ENCODE data around the gene DYNC1H1.
"Not testable (repeated sequence)": the region's sequence is repeated elsewhere in the genome, so short reads cannot be mapped to it uniquely, and the experiment has no call there.

Gene DYNC1H1

GRCh38 chr14:101972126-101972866 is 7.9 kb downstream of the DYNC1H1 start:
- DNase-seq (ENCODE audit: low read depth, low spot score): peak; percentile 90
- H3K4me3 ChIP-seq: peak overlapping the region; percentile 70
- H3K36me3 ChIP-seq (ENCODE audit: insufficient read depth, low read length): peaks cover 45% of the 10 kb centered on the region
- peak overlapping the region; percentile 95 for H3K27ac ChIP-seq
- H3K9me3 ChIP-seq (ENCODE audit: low read depth, low read length): no peaks in the 10 kb centered on the region
- H3K9ac ChIP-seq (ENCODE audit: insufficient read length): peak overlapping the region; percentile 77
- TF ChIP-seq FOXP2 (optimal IDR thresholded peaks at IDR 0.05; ENCODE audit: control extremely low read depth, extremely low read length, insufficient read depth): no peak
- no peak for TF ChIP-seq EZH2 (IDR thresholded peaks at IDR 0.05)
- TF ChIP-seq POLR2AphosphoS5 (IDR thresholded peaks at IDR 0.05; ENCODE audit: borderline replicate concordance, low read depth, low read length): no peak

DNA sequence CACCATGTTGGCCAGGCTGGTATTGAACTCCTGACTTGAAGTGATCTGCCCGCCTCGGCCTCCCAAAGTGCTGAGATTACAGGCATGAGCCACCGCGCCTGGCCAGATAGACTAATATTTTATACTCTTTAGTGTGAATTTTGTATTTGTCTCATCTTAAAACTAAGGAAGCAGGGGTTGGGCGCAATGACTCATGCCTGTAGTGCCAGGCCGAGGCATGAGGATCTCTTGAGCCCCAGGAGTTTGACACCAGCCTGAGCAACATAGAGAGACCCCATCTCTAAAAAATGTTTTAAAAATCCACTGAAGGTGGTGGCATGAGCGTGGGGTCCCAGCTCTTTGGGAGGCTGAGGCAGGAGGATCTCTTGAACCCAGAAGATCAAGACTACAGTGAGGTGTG is 9.0 kb downstream of the DYNC1H1 start:
- Histone ChIP-seq H3K36me3 (ENCODE audit: insufficient read depth, low read length) (peaks cover 46% of the 10 kb centered on the region), H3K9me3 (ENCODE audit: low read depth, low read length) (no peaks in the 10 kb centered on the region), H3K4me3 (no peak overlapping the region), H3K9ac (ENCODE audit: insufficient read length) (no peak overlapping the region), H3K27ac (peak overlapping the region; percentile 95)
- TF ChIP-seq POLR2AphosphoS5 (IDR thresholded peaks at IDR 0.05; ENCODE audit: borderline replicate concordance, low read depth, low read length): no peak
- no peak for TF ChIP-seq EZH2 (IDR thresholded peaks at IDR 0.05)
- no peak for TF ChIP-seq FOXP2 (optimal IDR thresholded peaks at IDR 0.05; ENCODE audit: control extremely low read depth, extremely low read length, insufficient read depth)
- DNase-seq (ENCODE audit: low read depth, low spot score): no peak

DNA sequence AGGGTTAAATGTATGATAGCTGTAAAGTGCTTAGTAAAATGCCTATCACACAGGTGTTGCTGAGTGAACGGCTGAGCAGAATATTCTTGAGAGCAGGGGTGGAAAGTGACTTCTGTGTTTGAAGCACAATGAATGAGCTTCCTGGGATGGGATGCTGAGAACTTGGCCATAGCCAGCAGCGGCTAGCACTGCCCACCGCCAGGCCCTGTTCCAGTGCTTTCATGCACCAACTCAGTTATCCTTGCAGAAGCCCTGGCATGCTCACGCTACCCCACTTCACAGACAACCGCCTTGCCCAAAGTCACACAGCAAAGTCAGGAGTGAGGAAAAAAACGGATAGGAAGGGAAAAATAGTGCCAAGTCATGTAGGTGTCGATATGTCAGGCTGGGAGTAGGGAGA is 10.9 kb downstream of the DYNC1H1 start:
- no peak overlapping the region for H3K9ac ChIP-seq (ENCODE audit: insufficient read length)
- no peak for TF ChIP-seq EZH2 (IDR thresholded peaks at IDR 0.05)
- TF ChIP-seq FOXP2 (optimal IDR thresholded peaks at IDR 0.05; ENCODE audit: control extremely low read depth, extremely low read length, insufficient read depth): no peak
- no peak for TF ChIP-seq POLR2AphosphoS5 (IDR thresholded peaks at IDR 0.05; ENCODE audit: borderline replicate concordance, low read depth, low read length)
- H3K4me3 ChIP-seq: no peak overlapping the region
- no peak for DNase-seq (ENCODE audit: low read depth, low spot score)
- no peak overlapping the region for H3K27ac ChIP-seq
- peaks cover 48% of the 10 kb centered on the region for H3K36me3 ChIP-seq (ENCODE audit: insufficient read depth, low read length)
- H3K9me3 ChIP-seq (ENCODE audit: low read depth, low read length): no peaks in the 10 kb centered on the region

DNA sequence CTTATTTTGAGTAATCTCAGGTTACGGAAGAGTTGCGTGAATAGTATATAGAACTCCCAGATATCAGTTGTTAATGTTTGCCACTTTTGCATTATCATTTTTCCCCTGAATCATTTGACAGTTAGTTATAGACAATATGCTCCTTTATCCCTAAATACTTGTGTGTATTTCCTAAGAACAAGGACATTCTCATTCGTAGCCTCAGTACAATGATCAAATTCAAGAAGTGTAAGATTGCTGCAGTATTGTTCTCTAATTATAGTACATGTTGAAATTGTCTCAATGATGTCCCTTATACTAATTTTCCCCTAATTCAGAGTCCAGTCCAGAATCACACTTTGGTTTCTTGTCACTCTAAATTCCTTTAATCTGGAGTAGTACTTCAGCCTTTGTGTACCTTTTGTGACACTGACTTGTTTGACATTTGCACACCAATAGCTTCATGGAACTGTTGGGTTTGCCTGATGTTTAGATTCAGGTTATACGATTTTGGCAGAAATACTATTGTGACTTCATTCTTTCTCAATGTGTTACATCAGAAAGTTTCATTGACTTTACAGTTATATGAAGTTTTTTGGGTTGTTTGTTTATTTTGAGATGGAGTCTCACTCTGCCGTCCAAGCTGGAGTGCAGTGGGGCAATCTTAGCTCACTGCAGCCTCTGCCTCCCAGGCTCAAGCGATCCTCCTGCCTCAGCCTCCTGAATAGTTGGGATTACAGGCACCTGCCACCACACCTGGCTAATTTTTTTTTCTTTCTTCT is 13.1 kb downstream of the DYNC1H1 start:
- no peak overlapping the region for H3K9ac ChIP-seq (ENCODE audit: insufficient read length)
- no peaks in the 10 kb centered on the region for H3K9me3 ChIP-seq (ENCODE audit: low read depth, low read length)
- no peak for DNase-seq (ENCODE audit: low read depth, low spot score)
- no peak for TF ChIP-seq FOXP2 (optimal IDR thresholded peaks at IDR 0.05; ENCODE audit: control extremely low read depth, extremely low read length, insufficient read depth)
- TF ChIP-seq EZH2 (IDR thresholded peaks at IDR 0.05): no peak
- no peak for TF ChIP-seq POLR2AphosphoS5 (IDR thresholded peaks at IDR 0.05; ENCODE audit: borderline replicate concordance, low read depth, low read length)
- H3K36me3 ChIP-seq (ENCODE audit: insufficient read depth, low read length): peaks cover 69% of the 10 kb centered on the region
- no peak overlapping the region for H3K4me3 ChIP-seq
- peak overlapping the region; percentile 32 for H3K27ac ChIP-seq

- Histone ChIP-seq H3K9ac (ENCODE audit: insufficient read length) (no peak overlapping the region), H3K36me3 (ENCODE audit: insufficient read depth, low read length) (peaks cover 85% of the 10 kb centered on the region), H3K4me3 (no peak overlapping the region), H3K9me3 (ENCODE audit: low read depth, low read length) (no peaks in the 10 kb centered on the region), H3K27ac (no peak overlapping the region)
- no peak for TF ChIP-seq EZH2 (IDR thresholded peaks at IDR 0.05)
- TF ChIP-seq FOXP2 (optimal IDR thresholded peaks at IDR 0.05; ENCODE audit: control extremely low read depth, extremely low read length, insufficient read depth): no peak
- no peak for TF ChIP-seq POLR2AphosphoS5 (IDR thresholded peaks at IDR 0.05; ENCODE audit: borderline replicate concordance, low read depth, low read length)
- no peak for DNase-seq (ENCODE audit: low read depth, low spot score)
Measured at GRCh38 chr14:101979666-101980065, 15.3 kb downstream of the DYNC1H1 start.

DNA sequence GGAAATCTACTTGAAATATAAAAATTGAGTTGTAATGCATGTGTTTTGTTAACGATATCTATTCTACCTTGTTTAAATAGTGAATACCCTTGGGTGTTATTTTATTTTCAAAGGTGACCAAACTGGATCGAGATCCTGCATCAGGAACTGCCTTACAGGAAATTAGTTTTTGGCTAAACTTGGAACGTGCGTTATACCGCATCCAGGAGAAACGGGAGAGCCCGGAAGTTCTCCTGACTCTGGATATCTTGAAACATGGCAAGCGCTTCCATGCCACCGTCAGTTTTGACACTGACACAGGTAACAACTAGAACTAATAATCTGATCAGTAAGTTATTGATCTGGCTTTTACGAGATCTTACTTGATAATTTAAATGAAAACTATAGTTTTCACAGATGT is 15.9 kb downstream of the DYNC1H1 start:
- TF ChIP-seq FOXP2 (optimal IDR thresholded peaks at IDR 0.05; ENCODE audit: control extremely low read depth, extremely low read length, insufficient read depth): no peak
- TF ChIP-seq EZH2 (IDR thresholded peaks at IDR 0.05): no peak
- no peak for TF ChIP-seq POLR2AphosphoS5 (IDR thresholded peaks at IDR 0.05; ENCODE audit: borderline replicate concordance, low read depth, low read length)
- Histone ChIP-seq H3K9me3 (ENCODE audit: low read depth, low read length) (no peaks in the 10 kb centered on the region), H3K27ac (no peak overlapping the region), H3K36me3 (ENCODE audit: insufficient read depth, low read length) (peaks cover 87% of the 10 kb centered on the region), H3K4me3 (no peak overlapping the region), H3K9ac (ENCODE audit: insufficient read length) (no peak overlapping the region)
- DNase-seq (ENCODE audit: low read depth, low spot score): no peak

DNA sequence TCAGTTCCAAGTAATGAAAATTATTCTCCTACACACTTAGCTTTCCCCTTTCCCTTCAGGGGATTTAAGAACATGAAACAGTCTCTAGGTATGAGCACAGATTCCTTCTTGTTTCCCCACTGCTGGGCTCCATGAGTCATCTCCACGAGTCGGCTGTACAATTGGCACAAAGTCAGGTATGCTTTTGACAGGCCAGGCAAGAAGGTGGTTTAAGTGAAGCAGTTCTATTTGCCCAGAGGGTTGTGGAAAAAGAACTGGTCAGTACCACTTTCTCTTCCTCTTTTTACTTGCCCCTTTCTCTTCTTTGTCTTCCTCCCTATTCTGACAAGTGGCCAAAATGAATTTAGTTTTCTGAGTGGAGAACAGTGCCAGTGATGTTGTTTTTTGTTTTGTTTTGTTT is 16.3 kb downstream of the DYNC1H1 start:
- Histone ChIP-seq H3K36me3 (ENCODE audit: insufficient read depth, low read length) (peaks cover 87% of the 10 kb centered on the region), H3K27ac (peak overlapping the region; percentile 46; the same call in 1 of the 2 replicates), H3K9ac (ENCODE audit: insufficient read length) (no peak overlapping the region), H3K4me3 (no peak overlapping the region), H3K9me3 (ENCODE audit: low read depth, low read length) (no peaks in the 10 kb centered on the region)
- no peak for DNase-seq (ENCODE audit: low read depth, low spot score)
- no peak for TF ChIP-seq EZH2 (IDR thresholded peaks at IDR 0.05)

GRCh38 chr14:101982621-101983020 is 18.2 kb downstream of the DYNC1H1 start:
- H3K36me3 ChIP-seq (ENCODE audit: insufficient read depth, low read length): peaks cover 90% of the 10 kb centered on the region
- H3K4me3 ChIP-seq: no peak overlapping the region
- no peak for DNase-seq (ENCODE audit: low read depth, low spot score)
- H3K27ac ChIP-seq: peak overlapping the region; percentile 53; the same call in 1 of the 2 replicates
- TF ChIP-seq EZH2 (IDR thresholded peaks at IDR 0.05) (no peak), POLR2AphosphoS5 (IDR thresholded peaks at IDR 0.05; ENCODE audit: borderline replicate concordance, low read depth, low read length) (no peak), FOXP2 (optimal IDR thresholded peaks at IDR 0.05; ENCODE audit: control extremely low read depth, extremely low read length, insufficient read depth) (no peak)
- H3K9ac ChIP-seq (ENCODE audit: insufficient read length): no peak overlapping the region
- no peaks in the 10 kb centered on the region for H3K9me3 ChIP-seq (ENCODE audit: low read depth, low read length)

DNA sequence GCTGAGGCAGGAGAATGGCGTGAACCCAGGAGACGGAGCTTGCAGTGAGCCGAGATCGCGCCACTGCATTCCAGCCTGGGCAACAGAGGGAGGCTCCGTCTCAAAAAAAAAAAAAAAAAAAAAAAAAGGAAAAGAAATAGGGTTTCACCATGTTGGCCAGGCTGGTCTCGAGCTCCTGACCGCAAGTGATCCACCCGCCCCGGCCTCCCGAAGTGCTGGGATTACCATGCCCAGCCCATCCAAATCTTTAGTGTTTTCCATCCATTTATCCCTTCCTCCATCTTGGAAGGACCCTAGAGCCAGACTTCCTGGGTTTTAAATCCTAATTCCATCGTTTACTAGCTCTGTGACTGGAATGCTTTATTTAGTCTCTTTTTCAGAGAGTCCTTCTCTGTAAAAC is 20.5 kb downstream of the DYNC1H1 start:
- not testable (repeated sequence) for DNase-seq (ENCODE audit: low read depth, low spot score); H3K27ac ChIP-seq; H3K4me3 ChIP-seq; H3K9ac ChIP-seq (ENCODE audit: insufficient read length); H3K9me3 ChIP-seq (ENCODE audit: low read depth, low read length)
- H3K36me3 ChIP-seq (ENCODE audit: insufficient read depth, low read length): peaks cover 90% of the 10 kb centered on the region

All from SK-N-MC (cell line).